ENCODE measurements around the gene DCST1.

GRCh38 chr1:155003766-155004351, 29.8 kb upstream of the DCST1 start:
- TF ChIP-seq BHLHE40 (IDR thresholded peaks at IDR 0.05; ENCODE audit: borderline replicate concordance) (no peak), SUZ12 (IDR thresholded peaks at IDR 0.05) (no peak), HDGF (IDR thresholded peaks at IDR 0.05; ENCODE audit: borderline replicate concordance) (no peak), TARDBP (IDR thresholded peaks at IDR 0.05) (no peak), SP1 (IDR thresholded peaks at IDR 0.05) (no peak), NFRKB (IDR thresholded peaks at IDR 0.05) (no peak), FOXA1 (IDR thresholded peaks at IDR 0.05) (no peak), ZNF384 (IDR thresholded peaks at IDR 0.05) (no peak), FOXM1 (IDR thresholded peaks at IDR 0.05; ENCODE audit: borderline replicate concordance) (no peak), LEF1 (IDR thresholded peaks at IDR 0.05; ENCODE audit: borderline replicate concordance) (no peak)

Measured in HEK293T (cell line).